GM06990 (cell line): Measurements from ENCODE around the gene ADARB2.

Source experiments
- DNase-seq: peaks from one replicate; pipeline ENCODE4 v3.0.0-alpha.2; 2011; ENCODE audit not compliant: insufficient read length; ENCODE audit errors: extremely low read depth
- H3K27me3 ChIP-seq: replicated peaks from 2 replicates; pipeline ENCODE4 v1.6.0; 2011; ENCODE audit warnings: low read length; ENCODE audit not compliant: control insufficient read depth, insufficient read depth
- H3K36me3 ChIP-seq: 2 replicates; pipeline ENCODE4 v1.5.1; 2011; ENCODE audit warnings: low read length; ENCODE audit not compliant: control insufficient read depth, insufficient read depth
- H3K4me3 ChIP-seq: replicated peaks from 2 replicates; pipeline ENCODE4 v1.5.1; 2011; ENCODE audit warnings: low read depth, mild to moderate bottlenecking, control low read depth, low read length
- CTCF ChIP-seq: IDR thresholded peaks from 2 replicates; pipeline ENCODE4 v1.5.1; 2011; ENCODE audit warnings: low read length, control low read depth, mild to moderate bottlenecking, inconsistent platforms; ENCODE audit not compliant: insufficient read depth, poor library complexity, severe bottlenecking

ADARB2 gene

GRCh38 chr10:1153251-1153763 lies 584.0 kb downstream of the ADARB2 start:
- no peak for DNase-seq
- no peak for TF ChIP-seq CTCF
- Histone ChIP-seq H3K36me3 (no peaks in the 10 kb centered on the region), H3K4me3 (no peak overlapping the region), H3K27me3 (peaks cover 3% of the 10 kb centered on the region)

- no peak for TF ChIP-seq CTCF
- no peak overlapping the region for H3K4me3 ChIP-seq
- no peak for DNase-seq
- peaks cover 3% of the 10 kb centered on the region for H3K27me3 ChIP-seq
- no peaks in the 10 kb centered on the region for H3K36me3 ChIP-seq
Observed at GRCh38 chr10:1152386-1153250, 584.7 kb downstream of the ADARB2 start.

- TF ChIP-seq CTCF, result no peak
- DNase-seq, result no peak
- peaks cover 3% of the 10 kb centered on the region for H3K27me3 ChIP-seq
- H3K4me3 ChIP-seq, result no peak overlapping the region
- no peaks in the 10 kb centered on the region for H3K36me3 ChIP-seq
Observed at GRCh38 chr10:1151076-1152033, 586.0 kb downstream of the ADARB2 start.

- Histone ChIP-seq H3K4me3 (no peak overlapping the region), H3K36me3 (no peaks in the 10 kb centered on the region), H3K27me3 (peaks cover 3% of the 10 kb centered on the region)
- TF ChIP-seq CTCF, result no peak
- no peak for DNase-seq
Observed at GRCh38 chr10:1150638-1150955, 586.7 kb downstream of the ADARB2 start.

- no peaks in the 10 kb centered on the region for H3K36me3 ChIP-seq
- H3K4me3 ChIP-seq, result no peak overlapping the region
- no peak for TF ChIP-seq CTCF
- peaks cover 3% of the 10 kb centered on the region for H3K27me3 ChIP-seq
- DNase-seq, result no peak
Observed at GRCh38 chr10:1149793-1150637, 587.3 kb downstream of the ADARB2 start.
